Right lobe of liver (tissue), 6 donors: ENCODE data around the gene DUSP2. TPM values are rescaled to one million over a fixed set of nuclear protein-coding genes. Genes with fewer than 3 reads are reported as not detected.
A peak's percentile ranks its signal among the peaks of the same experiment; 100 is the strongest.

Source experiments
- ATAC-seq, 4 donors: fragments of 200-7000 bp; cut with Tn5 transposase; one replicate each; pipeline ENCODE4 v1.9.1; 2020; ENCODE audit warnings: mild to moderate bottlenecking in 4 of 4, moderate library complexity in 4 of 4
- DNase-seq, 3 donors: peaks; one replicate each; pipeline ENCODE4 v3.0.0-alpha.2; 2020
- H3K27ac ChIP-seq, 3 donors: fragments of 200-600 bp; one replicate each; pipeline ENCODE4 v1.8.0; 2022
- H3K27me3 ChIP-seq, 2 donors: fragments of 200-600 bp; one replicate each; pipeline ENCODE4 v1.8.0; 2022
- H3K36me3 ChIP-seq, 4 donors: fragments of 200-600 bp; sonication (generic) in 1 of 4; one replicate each; pipeline versions ENCODE4 v1.5.1 to v1.8.0; 2017 to 2022; ENCODE audit warnings: control low read depth in 1 of 4
- H3K4me1 ChIP-seq, 4 donors: fragments of 200-600 bp; sonication (generic) in 1 of 4; one replicate each; pipeline versions ENCODE4 v1.5.1 to v1.8.0; 2017 to 2022; ENCODE audit warnings: control low read depth in 1 of 4
- H3K4me3 ChIP-seq, 3 donors: fragments of 200-600 bp; one replicate each; pipeline ENCODE4 v1.8.0; 2022
- H3K9me3 ChIP-seq, 4 donors: fragments of 200-600 bp; sonication (generic) in 1 of 4; one replicate each; pipeline versions ENCODE4 v1.5.1 to v1.8.0; 2017 to 2022; ENCODE audit warnings: control low read depth in 1 of 4
- POLR2A ChIP-seq: fragments of 450-650 bp; IDR thresholded peaks from one replicate; pipeline ENCODE4 v1.6.1; 2017; ENCODE audit warnings: antibody characterized with exemption, mild to moderate bottlenecking
- WGBS: methylation state at CpG from one replicate; pipeline ENCODE4 v1.1.6; 2018; ENCODE audit warnings: low coverage, low lambda C conversion rate; ENCODE audit not compliant: insufficient coverage; ENCODE audit errors: missing lambda C conversion rate; 5-methylcytosine and 5-hydroxymethylcytosine counted together
- intact Hi-C, 2 donors: fragments of 100-400 bp; cut with DNase I; formaldehyde crosslinking; loops; one replicate each; pipeline versions ENCODE4 v1.11.2 to v1.14.1; 2022
- total RNA-seq, 6 experiments: library from RNA; depleted of rRNA in 2 of 6; stranded (reverse); fragments of >200 nt in 2 of 6; fragmentation: NEBNext Ultra II Directional in 3 of 6; extraction: Animal tissue kit (Norgen Biotek cat#: 25700) in 3 of 6; gene quantifications; one replicate each; pipeline versions ENCODE4 v1.1.0 to v1.2.4, GENCODE V29; 2016 to 2023
- TF ChIP-seq, protein P1 (sequence below), 4 donors: fragments of 200-600 bp in 3 of 4; fragments of 450-650 bp in 1 of 4; IDR thresholded peaks; one replicate each; pipeline versions ENCODE4 v1.5.1 to v1.8.0; 2016 to 2022; ENCODE audit warnings: antibody characterized with exemption in 4 of 4, mild to moderate bottlenecking in 2 of 4
- donor health status: DM: no; HTN: yes; CAD: no.
- donor health status: DM: no; HTN: no; CAD: no.
- donor health status: DM: no; HTN: no; CAD: no.
- donor health status: DM: no; HTN: yes; CAD: no.
- donor health status: DM: no; HTN: yes; CAD: no.

DUSP2 gene
- total RNA-seq, 6 experiments from 2014 or later = 0.44 to 2.5 (median 1.2) TPM

DNA sequence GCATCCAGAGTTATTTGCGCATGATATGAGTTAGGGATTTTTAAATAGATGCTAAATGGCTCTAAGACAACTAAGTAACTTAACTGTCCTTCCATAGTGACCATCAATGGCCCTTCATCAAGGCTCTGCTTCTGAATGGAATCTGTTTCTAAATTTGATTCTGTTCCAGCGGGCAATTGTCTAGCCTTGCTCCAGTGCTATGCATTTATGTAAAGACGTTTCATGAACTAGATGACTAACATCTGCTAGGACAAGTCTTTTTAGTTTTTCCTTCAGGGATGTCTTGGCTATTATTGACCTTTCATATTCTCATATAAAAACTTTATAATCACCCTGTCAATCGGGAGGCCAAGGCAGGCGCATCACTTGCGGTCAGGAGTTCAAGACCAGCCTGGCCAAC lies 16.8 kb downstream of the DUSP2 start:
- H3K27me3 ChIP-seq = no peaks in the 10 kb centered on the region
- H3K27ac ChIP-seq = no peak overlapping the region
- H3K4me3 ChIP-seq = no peak overlapping the region
- DNase-seq (no peak), ATAC-seq (no peak)
- no peak for TF ChIP-seq POLR2A
- TF ChIP-seq, protein P1, sequence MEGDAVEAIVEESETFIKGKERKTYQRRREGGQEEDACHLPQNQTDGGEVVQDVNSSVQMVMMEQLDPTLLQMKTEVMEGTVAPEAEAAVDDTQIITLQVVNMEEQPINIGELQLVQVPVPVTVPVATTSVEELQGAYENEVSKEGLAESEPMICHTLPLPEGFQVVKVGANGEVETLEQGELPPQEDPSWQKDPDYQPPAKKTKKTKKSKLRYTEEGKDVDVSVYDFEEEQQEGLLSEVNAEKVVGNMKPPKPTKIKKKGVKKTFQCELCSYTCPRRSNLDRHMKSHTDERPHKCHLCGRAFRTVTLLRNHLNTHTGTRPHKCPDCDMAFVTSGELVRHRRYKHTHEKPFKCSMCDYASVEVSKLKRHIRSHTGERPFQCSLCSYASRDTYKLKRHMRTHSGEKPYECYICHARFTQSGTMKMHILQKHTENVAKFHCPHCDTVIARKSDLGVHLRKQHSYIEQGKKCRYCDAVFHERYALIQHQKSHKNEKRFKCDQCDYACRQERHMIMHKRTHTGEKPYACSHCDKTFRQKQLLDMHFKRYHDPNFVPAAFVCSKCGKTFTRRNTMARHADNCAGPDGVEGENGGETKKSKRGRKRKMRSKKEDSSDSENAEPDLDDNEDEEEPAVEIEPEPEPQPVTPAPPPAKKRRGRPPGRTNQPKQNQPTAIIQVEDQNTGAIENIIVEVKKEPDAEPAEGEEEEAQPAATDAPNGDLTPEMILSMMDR (IDR thresholded peaks at IDR 0.05) = no peak
- WGBS = 78% methylated on average over 6 of the region's 6 CpGs
- H3K9me3 ChIP-seq = no peaks in the 10 kb centered on the region
- no peaks in the 10 kb centered on the region for H3K4me1 ChIP-seq
- no peaks in the 10 kb centered on the region for H3K36me3 ChIP-seq
- intact Hi-C loops = no loop called here

DNA sequence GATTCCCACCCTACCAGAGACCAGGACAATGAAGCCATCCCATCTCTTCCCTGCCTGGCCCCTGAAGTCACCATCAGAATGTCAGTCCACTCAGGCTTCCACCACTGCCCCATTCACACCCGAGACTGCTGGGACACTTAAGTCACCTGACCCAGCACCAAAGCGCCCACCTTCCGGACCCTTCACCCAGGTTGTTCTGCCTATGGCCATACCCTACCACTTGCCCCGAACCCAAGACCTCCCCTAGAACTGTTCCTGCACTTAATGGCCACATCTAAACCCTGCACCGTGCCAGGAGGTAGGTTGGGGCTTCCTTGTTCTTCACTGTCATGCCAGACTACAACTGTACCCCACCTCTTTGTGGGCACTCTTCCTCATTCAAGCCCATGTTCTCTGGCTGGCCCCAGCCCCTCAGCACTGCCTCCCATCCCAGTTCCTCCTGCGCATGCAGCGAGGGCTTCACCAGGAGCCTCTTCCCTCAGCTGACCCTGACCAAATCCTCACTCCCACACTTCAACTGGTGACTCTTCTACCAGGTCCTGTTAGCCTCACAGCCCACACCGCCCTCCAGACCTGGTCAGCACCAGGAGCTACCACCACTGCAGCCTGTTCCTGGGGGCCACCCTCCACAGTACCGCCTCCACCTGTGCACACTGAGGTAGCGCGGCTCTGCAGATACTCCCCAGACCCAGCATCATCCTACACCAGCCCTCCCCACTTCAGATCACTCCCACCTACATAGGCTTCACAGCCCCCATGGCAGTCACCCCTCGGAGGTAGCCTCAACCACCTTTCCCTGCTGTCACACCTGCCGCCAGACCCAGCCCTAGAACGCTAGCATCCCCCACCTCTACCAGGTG lies 20.6 kb downstream of the DUSP2 start:
- H3K27me3 ChIP-seq = no peaks in the 10 kb centered on the region
- no peak overlapping the region for H3K4me3 ChIP-seq
- DNase-seq (no peak), ATAC-seq (peak in 1 of 4 donors; percentile 10)
- no peak for TF ChIP-seq POLR2A
- no peaks in the 10 kb centered on the region for H3K4me1 ChIP-seq
- intact Hi-C loops = no loop called here
- WGBS = 90% methylated on average over 9 of the region's 14 CpGs
- no peak overlapping the region for H3K27ac ChIP-seq
- no peaks in the 10 kb centered on the region for H3K36me3 ChIP-seq
- H3K9me3 ChIP-seq = no peaks in the 10 kb centered on the region

DNA sequence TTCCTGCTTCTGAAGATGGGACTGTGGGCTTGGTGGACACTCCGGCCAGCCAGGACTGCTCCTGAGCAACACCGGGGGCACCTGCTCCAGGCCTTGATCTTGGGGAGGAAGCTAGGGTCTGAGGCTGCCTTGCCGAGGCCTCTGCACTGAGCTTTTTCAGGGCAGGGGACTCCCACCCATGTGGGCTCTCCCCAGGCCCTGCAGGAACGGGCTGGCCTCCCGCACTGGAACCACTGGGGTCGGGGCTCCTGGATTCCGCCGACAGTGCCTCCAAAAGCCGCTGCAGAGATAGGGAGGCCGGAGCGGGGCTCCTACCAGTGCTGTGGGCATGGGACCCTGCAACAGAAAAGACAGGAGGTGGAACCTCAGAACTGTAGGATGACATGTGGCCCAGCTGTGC lies 21.3 kb downstream of the DUSP2 start:
- Histone ChIP-seq H3K27me3 (no peaks in the 10 kb centered on the region), H3K27ac (no peak overlapping the region), H3K36me3 (no peaks in the 10 kb centered on the region), H3K4me1 (no peaks in the 10 kb centered on the region), H3K4me3 (no peak overlapping the region), H3K9me3 (no peaks in the 10 kb centered on the region)
- ATAC-seq (no peak), DNase-seq (no peak)
- intact Hi-C loops = no loop called here
- TF ChIP-seq, protein P1 (IDR thresholded peaks at IDR 0.05) = no peak
- no peak for TF ChIP-seq POLR2A
- 100% methylated on average over 2 of the region's 11 CpGs for WGBS

DNA sequence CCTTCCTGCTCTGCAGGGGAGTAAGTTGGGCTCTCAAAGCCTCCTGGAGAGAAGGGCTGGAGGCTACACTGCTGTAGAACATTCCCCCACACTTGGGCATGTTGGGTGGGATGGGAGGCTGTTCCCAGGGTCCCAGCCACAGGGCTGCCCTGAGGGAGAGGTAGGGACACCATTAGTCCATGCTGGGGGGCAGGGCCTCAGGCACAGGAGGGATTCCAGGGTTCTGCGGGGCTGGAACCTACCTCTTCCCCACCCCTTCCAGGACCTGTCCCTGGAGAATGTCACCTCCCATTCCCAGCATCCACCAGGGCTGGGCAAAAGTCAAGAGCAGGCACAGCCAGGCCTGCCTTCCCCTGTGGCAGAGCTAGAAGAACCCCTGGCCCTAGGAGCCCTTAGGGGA lies 21.9 kb downstream of the DUSP2 start:
- Histone ChIP-seq H3K4me3 (no peak overlapping the region), H3K27me3 (no peaks in the 10 kb centered on the region), H3K27ac (no peak overlapping the region), H3K4me1 (no peaks in the 10 kb centered on the region), H3K36me3 (no peaks in the 10 kb centered on the region), H3K9me3 (no peaks in the 10 kb centered on the region)
- no peak for DNase-seq
- no peak for TF ChIP-seq POLR2A
- TF ChIP-seq, protein P1 (IDR thresholded peaks at IDR 0.05) = no peak
- intact Hi-C loops = no loop called here
- ATAC-seq = no peak
- WGBS = no CpG with 5 or more reads among the region's 1 CpG

DNA sequence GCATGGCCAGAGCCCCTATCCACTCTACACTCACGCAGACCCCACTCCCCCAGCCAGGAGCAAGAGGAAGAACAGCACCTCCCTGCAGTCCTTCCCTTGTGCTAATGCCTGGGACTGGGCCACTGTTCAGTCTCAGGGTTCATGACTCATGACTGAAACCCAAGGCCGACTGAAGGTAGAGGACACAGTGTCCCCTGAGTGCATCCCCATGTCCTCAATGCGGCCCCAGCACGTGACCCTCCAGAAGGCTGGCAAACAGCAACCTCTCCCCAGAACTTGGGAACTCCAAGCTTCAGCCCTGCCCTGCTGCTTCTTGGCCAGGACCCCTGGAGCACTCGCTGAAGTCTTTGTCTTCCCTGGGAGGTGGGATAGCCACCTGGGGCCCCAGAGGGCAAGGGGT lies 22.8 kb downstream of the DUSP2 start:
- DNase-seq (no peak), ATAC-seq (no peak)
- no peak overlapping the region for H3K4me3 ChIP-seq
- no peaks in the 10 kb centered on the region for H3K27me3 ChIP-seq
- no peaks in the 10 kb centered on the region for H3K9me3 ChIP-seq
- intact Hi-C loops = no loop called here
- WGBS = 67% methylated on average over 1 of the region's 5 CpGs
- no peak for TF ChIP-seq POLR2A
- TF ChIP-seq, protein P1 (IDR thresholded peaks at IDR 0.05) = no peak
- H3K36me3 ChIP-seq = no peaks in the 10 kb centered on the region
- no peak overlapping the region for H3K27ac ChIP-seq
- H3K4me1 ChIP-seq = no peaks in the 10 kb centered on the region
